H9 (cell line): Measurements from ENCODE around the gene MBL2. TPM values are rescaled to one million over a fixed set of nuclear protein-coding genes. Genes with fewer than 3 reads are reported as not detected.
A peak's percentile ranks its signal among the peaks of the same experiment; 100 is the strongest.

Source experiments
- DNase-seq: peaks from one replicate; pipeline ENCODE4 v3.0.0-alpha.2; 2017
- H2AFZ ChIP-seq: one replicate; pipeline ENCODE4 v1.6.1; 2013; ENCODE audit warnings: mild to moderate bottlenecking, low read length, control low read depth, moderate library complexity
- H2AK5ac ChIP-seq: 2 replicates; pipeline ENCODE4 v1.6.1; 2013; ENCODE audit warnings: low read length, control low read depth, mixed read lengths; ENCODE audit not compliant: insufficient read length
- H2BK120ac ChIP-seq: one replicate; pipeline ENCODE4 v1.6.1; 2013; ENCODE audit warnings: low read depth, mild to moderate bottlenecking, low read length, control low read depth, inconsistent platforms; ENCODE audit not compliant: poor library complexity, severe bottlenecking
- H2BK12ac ChIP-seq: 2 replicates; pipeline ENCODE4 v1.6.1; 2013; ENCODE audit warnings: low read length, control low read depth, mixed read lengths, low read depth; ENCODE audit not compliant: insufficient read length
- H2BK15ac ChIP-seq: 2 replicates; pipeline ENCODE4 v1.6.1; 2013; ENCODE audit warnings: low read depth, low read length, control low read depth
- H2BK20ac ChIP-seq: one replicate; pipeline ENCODE4 v1.6.1; 2013; ENCODE audit warnings: low read depth, mild to moderate bottlenecking, low read length, control low read depth, inconsistent platforms; ENCODE audit not compliant: poor library complexity, severe bottlenecking
- H2BK5ac ChIP-seq: 2 replicates; pipeline ENCODE4 v1.6.1; 2013; ENCODE audit warnings: low read length, control low read depth, mixed read lengths; ENCODE audit not compliant: insufficient read length
- H3K14ac ChIP-seq: 2 replicates; pipeline ENCODE4 v1.6.1; 2013; ENCODE audit warnings: low read length, control low read depth; ENCODE audit not compliant: insufficient read depth
- H3K18ac ChIP-seq: 2 replicates; pipeline ENCODE4 v1.6.1; 2013; ENCODE audit warnings: low read depth, mild to moderate bottlenecking, mixed read lengths, low read length, control low read depth; ENCODE audit not compliant: insufficient read length
- H3K23ac ChIP-seq: 2 replicates; pipeline ENCODE4 v1.6.1; 2013; ENCODE audit warnings: low read length, control low read depth, mixed read lengths, low read depth; ENCODE audit not compliant: insufficient read length
- H3K23me2 ChIP-seq: 2 replicates; pipeline ENCODE4 v1.6.1; 2013; ENCODE audit warnings: low read depth, mild to moderate bottlenecking, mixed read lengths, low read length, control low read depth; ENCODE audit not compliant: insufficient read length, poor library complexity, severe bottlenecking
- H3K27ac ChIP-seq: 2 replicates; pipeline ENCODE4 v1.5.1; 2013; ENCODE audit warnings: low read length, control low read depth, mixed read lengths, low read depth; ENCODE audit not compliant: insufficient read length
- H3K27me3 ChIP-seq: 2 replicates; pipeline ENCODE4 v1.6.1; 2013; ENCODE audit warnings: low read length, control low read depth, inconsistent platforms; ENCODE audit not compliant: insufficient read depth
- H3K4ac ChIP-seq: 2 replicates; pipeline ENCODE4 v1.6.1; 2013; ENCODE audit warnings: low read depth, mild to moderate bottlenecking, control low read depth, inconsistent platforms, low read length, moderate library complexity
- H3K4me1 ChIP-seq: 2 replicates; pipeline ENCODE4 v1.6.1; 2013; ENCODE audit warnings: low read length, control low read depth, inconsistent platforms; ENCODE audit not compliant: insufficient read depth
- H3K4me2 ChIP-seq: 2 replicates; pipeline ENCODE4 v1.6.1; 2013; ENCODE audit warnings: low read length, control low read depth, mixed read lengths; ENCODE audit not compliant: insufficient read length, insufficient read depth
- H3K56ac ChIP-seq: 2 replicates; pipeline ENCODE4 v1.6.1; 2013; ENCODE audit warnings: low read depth, mild to moderate bottlenecking, mixed read lengths, low read length, control low read depth; ENCODE audit not compliant: insufficient read length
- H3K79me1 ChIP-seq: 2 replicates; pipeline ENCODE4 v1.6.1; 2013; ENCODE audit warnings: low read depth, mild to moderate bottlenecking, moderate library complexity, low read length, control low read depth, inconsistent platforms; ENCODE audit not compliant: insufficient read depth, poor library complexity, severe bottlenecking
- H3K79me2 ChIP-seq: 2 replicates; pipeline ENCODE4 v1.6.1; 2013; ENCODE audit warnings: low read length, control low read depth, inconsistent platforms; ENCODE audit not compliant: insufficient read depth
- H3K9ac ChIP-seq: 2 replicates; pipeline ENCODE4 v1.6.1; 2013; ENCODE audit warnings: low read length, control low read depth, mixed read lengths; ENCODE audit not compliant: insufficient read length; ENCODE audit errors: extremely low read depth
- H3K9me3 ChIP-seq: one replicate; pipeline ENCODE4 v1.6.1; 2013; ENCODE audit warnings: low read depth, low read length, inconsistent platforms; ENCODE audit not compliant: control insufficient read depth
- H3T11ph ChIP-seq: one replicate; pipeline ENCODE4 v1.6.1; 2013; ENCODE audit warnings: mild to moderate bottlenecking, low read length, control low read depth, inconsistent platforms
- H4K20me1 ChIP-seq: one replicate; pipeline ENCODE4 v1.6.1; 2013; ENCODE audit not compliant: control insufficient read depth, insufficient read length, insufficient read depth
- H4K5ac ChIP-seq: 2 replicates; pipeline ENCODE4 v1.6.1; 2013; ENCODE audit warnings: low read depth, mild to moderate bottlenecking, mixed read lengths, low read length, control low read depth; ENCODE audit not compliant: insufficient read length
- H4K8ac ChIP-seq: replicated peaks from 2 replicates; pipeline ENCODE4 v1.6.1; 2013; ENCODE audit warnings: low read length, control low read depth, mixed read lengths, low read depth; ENCODE audit not compliant: insufficient read length
- H4K91ac ChIP-seq: 2 replicates; pipeline ENCODE4 v1.6.1; 2013; ENCODE audit warnings: low read depth, mild to moderate bottlenecking, moderate library complexity, mixed read lengths, low read length, control low read depth; ENCODE audit not compliant: insufficient read length
- H3K27ac Mint-ChIP-seq, 3 experiments: 2 replicates in 2 of 3; 3 replicates in 1 of 3; pipeline ENCODE4 v1.8.0; 2020 to 2021; ENCODE audit warnings: mixed read lengths in 3 of 3, mild to moderate bottlenecking in 1 of 3, moderate library complexity in 1 of 3
- H3K27me3 Mint-ChIP-seq: 2 replicates; pipeline ENCODE4 v1.8.0; 2021; ENCODE audit warnings: low read depth, mild to moderate bottlenecking, moderate library complexity, mixed read lengths
- H3K36me3 Mint-ChIP-seq, 3 experiments: 2 replicates in 2 of 3; 3 replicates in 1 of 3; pipeline ENCODE4 v1.8.0; 2020 to 2021; ENCODE audit warnings: low read depth in 3 of 3, mixed read lengths in 3 of 3; ENCODE audit not compliant: insufficient read depth in 1 of 3
- H3K4me1 Mint-ChIP-seq, 2 experiments: 2 replicates each; pipeline ENCODE4 v1.8.0; 2020; ENCODE audit warnings: mixed read lengths in 2 of 2
- H3K4me3 Mint-ChIP-seq, 2 experiments: 2 replicates in 1 of 2; 3 replicates in 1 of 2; pipeline ENCODE4 v1.8.0; 2020 to 2021; ENCODE audit warnings: mild to moderate bottlenecking in 2 of 2, mixed read lengths in 2 of 2, moderate library complexity in 1 of 2
- H3K9me3 Mint-ChIP-seq, 2 experiments: 2 replicates in 1 of 2; 3 replicates in 1 of 2; pipeline ENCODE4 v1.8.0; 2020; ENCODE audit warnings: mild to moderate bottlenecking in 2 of 2, mixed read lengths in 2 of 2, moderate library complexity in 1 of 2
- WGBS: extraction: QIAGEN DNeasy Blood & Tissue Kit; methylation state at CpG from one replicate; pipeline ENCODE4 v1.1.7; 2013; ENCODE audit warnings: missing lambda C conversion rate, low lambda C conversion rate, mixed read lengths; ENCODE audit not compliant: insufficient read length; ENCODE audit errors: extremely low coverage; 5-methylcytosine and 5-hydroxymethylcytosine counted together
- total RNA-seq: library from RNA; stranded (reverse); gene quantifications from 2 replicates; pipeline ENCODE4 v1.2.1, GENCODE V29; 2021
- TF ChIP-seq, protein P1 (sequence below): fragments of 200-600 bp; sonication (generic); conservative IDR thresholded peaks from 3 replicates; pipeline ENCODE4 v1.8.0; 2021; ENCODE audit warnings: antibody characterized with exemption, mild to moderate bottlenecking

The MBL2 gene
- total RNA-seq, 1 experiment from 2014 or later, result not detected

DNA sequence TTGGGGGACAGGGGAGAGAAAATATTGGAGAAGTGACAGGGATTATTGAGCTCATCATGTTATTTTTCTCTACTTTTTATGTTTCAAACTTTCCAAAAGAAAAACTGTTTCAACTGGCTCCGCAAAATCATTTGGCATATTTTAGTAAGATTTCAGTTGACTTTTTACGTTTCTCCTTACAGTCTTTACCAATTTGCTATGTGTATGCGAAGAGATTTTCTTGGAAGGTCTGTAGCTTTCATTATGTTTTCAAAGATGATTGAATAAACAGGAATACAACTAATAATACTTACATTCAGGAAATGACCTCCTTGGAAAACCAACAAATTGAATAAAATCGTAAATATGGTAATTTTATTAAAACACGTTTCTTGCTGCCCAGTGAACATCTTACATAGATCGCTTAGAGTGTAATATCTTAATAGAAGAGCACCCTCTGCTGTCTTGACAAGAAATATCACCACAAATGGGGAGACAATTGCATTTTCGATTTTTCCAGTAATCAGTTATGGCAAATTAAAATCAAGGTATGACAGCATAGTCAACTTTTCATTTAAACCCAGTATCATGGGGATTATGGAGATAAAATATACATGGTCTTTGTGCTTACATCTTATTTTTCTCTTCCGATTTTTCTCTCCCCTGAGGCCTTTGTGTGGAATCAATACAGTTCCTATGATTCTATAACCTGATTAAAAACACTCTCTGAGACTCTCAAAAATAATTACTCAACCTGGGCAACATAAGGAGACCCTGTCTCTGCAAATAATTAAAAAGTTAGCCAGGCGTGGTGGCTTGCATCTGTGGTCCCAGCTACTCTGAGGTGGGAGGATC lies 43.1 kb downstream of the MBL2 start:
- no peak overlapping the region for H2BK20ac ChIP-seq
- no peak overlapping the region for H3K18ac ChIP-seq
- no peak overlapping the region for H3K4ac ChIP-seq
- Mint-ChIP-seq H3K36me3 (no peaks in the 10 kb centered on the region; a peak in 1 of 7 replicates), H3K27me3 (no peaks in the 10 kb centered on the region; the same call in 1 of the 2 replicates), H3K4me3 (no peak overlapping the region), H3K9me3 (no peaks in the 10 kb centered on the region; a peak in 1 of 5 replicates), H3K27ac (no peak overlapping the region), H3K4me1 (no peaks in the 10 kb centered on the region)
- H2BK5ac ChIP-seq, result no peak overlapping the region
- no peak overlapping the region for H2BK15ac ChIP-seq
- H3K56ac ChIP-seq, result no peak overlapping the region
- no peak overlapping the region for H2AK5ac ChIP-seq
- no peaks in the 10 kb centered on the region for H3K9me3 ChIP-seq
- H3K27me3 ChIP-seq, result no peaks in the 10 kb centered on the region
- H4K5ac ChIP-seq, result no peak overlapping the region
- no peaks in the 10 kb centered on the region for H4K20me1 ChIP-seq
- TF ChIP-seq, protein P1, sequence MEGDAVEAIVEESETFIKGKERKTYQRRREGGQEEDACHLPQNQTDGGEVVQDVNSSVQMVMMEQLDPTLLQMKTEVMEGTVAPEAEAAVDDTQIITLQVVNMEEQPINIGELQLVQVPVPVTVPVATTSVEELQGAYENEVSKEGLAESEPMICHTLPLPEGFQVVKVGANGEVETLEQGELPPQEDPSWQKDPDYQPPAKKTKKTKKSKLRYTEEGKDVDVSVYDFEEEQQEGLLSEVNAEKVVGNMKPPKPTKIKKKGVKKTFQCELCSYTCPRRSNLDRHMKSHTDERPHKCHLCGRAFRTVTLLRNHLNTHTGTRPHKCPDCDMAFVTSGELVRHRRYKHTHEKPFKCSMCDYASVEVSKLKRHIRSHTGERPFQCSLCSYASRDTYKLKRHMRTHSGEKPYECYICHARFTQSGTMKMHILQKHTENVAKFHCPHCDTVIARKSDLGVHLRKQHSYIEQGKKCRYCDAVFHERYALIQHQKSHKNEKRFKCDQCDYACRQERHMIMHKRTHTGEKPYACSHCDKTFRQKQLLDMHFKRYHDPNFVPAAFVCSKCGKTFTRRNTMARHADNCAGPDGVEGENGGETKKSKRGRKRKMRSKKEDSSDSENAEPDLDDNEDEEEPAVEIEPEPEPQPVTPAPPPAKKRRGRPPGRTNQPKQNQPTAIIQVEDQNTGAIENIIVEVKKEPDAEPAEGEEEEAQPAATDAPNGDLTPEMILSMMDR, result peak; percentile 72
- H3T11ph ChIP-seq, result no peak overlapping the region
- H3K79me1 ChIP-seq, result no peaks in the 10 kb centered on the region
- H3K4me1 ChIP-seq, result no peaks in the 10 kb centered on the region
- no peaks in the 10 kb centered on the region for H3K23me2 ChIP-seq
- H2BK120ac ChIP-seq, result no peak overlapping the region
- H3K79me2 ChIP-seq, result no peaks in the 10 kb centered on the region
- H3K14ac ChIP-seq, result no peak overlapping the region
- H3K27ac ChIP-seq, result no peak overlapping the region
- no peak overlapping the region for H2BK12ac ChIP-seq
- no peak overlapping the region for H4K91ac ChIP-seq
- DNase-seq, result no peak
- H4K8ac ChIP-seq, result no peak overlapping the region
- H2AFZ ChIP-seq, result no peak overlapping the region
- WGBS, result no CpG with 5 or more reads among the region's 9 CpGs
- H3K4me2 ChIP-seq, result no peak overlapping the region
- H3K23ac ChIP-seq, result no peak overlapping the region
- no peak overlapping the region for H3K9ac ChIP-seq
